Sigmoid colon (tissue), 3 donors: ENCODE results near the gene SLIT1.

Source experiments
- CTCF ChIP-seq, 4 experiments: fragments of 450-650 bp in 3 of 4; fragments of 200-600 bp in 1 of 4; IDR thresholded peaks; one replicate each; pipeline ENCODE4 v1.5.1; 2016 to 2019; ENCODE audit warnings: antibody characterized with exemption in 4 of 4, mild to moderate bottlenecking in 3 of 4, moderate library complexity in 2 of 4
- POLR2A ChIP-seq, 2 donors: fragments of 450-650 bp; IDR thresholded peaks; one replicate each; pipeline ENCODE4 v1.6.1; 2016; ENCODE audit warnings: antibody characterized with exemption in 2 of 2, mild to moderate bottlenecking in 2 of 2, moderate library complexity in 2 of 2

GRCh38 chr10:97199152-97199551 lies 13.4 kb upstream of the SLIT1 start:
- TF ChIP-seq POLR2A (IDR thresholded peaks at IDR 0.05) (no peak), CTCF (IDR thresholded peaks at IDR 0.05) (no peak)
